Endothelial cell (in vitro differentiated cells): Measurements from ENCODE around the gene GALNT1. TPM values are rescaled to one million over a fixed set of nuclear protein-coding genes. Genes with fewer than 3 reads are reported as not detected.
A peak's percentile ranks its signal among the peaks of the same experiment; 100 is the strongest.

Experiments
- DNase-seq: peaks from one replicate; pipeline ENCODE4 v3.0.0; 2021; ENCODE audit warnings: low spot score
- H3K27ac Mint-ChIP-seq: one replicate; pipeline ENCODE4 v1.8.0; 2021; ENCODE audit warnings: mixed read lengths, inconsistent platforms; ENCODE audit not compliant: unreplicated experiment
- H3K27me3 Mint-ChIP-seq: one replicate; pipeline ENCODE4 v1.8.0; 2021; ENCODE audit warnings: mild to moderate bottlenecking, moderate library complexity, mixed read lengths, inconsistent platforms; ENCODE audit not compliant: unreplicated experiment
- H3K36me3 Mint-ChIP-seq: one replicate; pipeline ENCODE4 v1.8.0; 2021; ENCODE audit warnings: mild to moderate bottlenecking, low read depth, mixed read lengths, inconsistent platforms; ENCODE audit not compliant: unreplicated experiment
- H3K4me1 Mint-ChIP-seq: one replicate; pipeline ENCODE4 v1.8.0; 2021; ENCODE audit warnings: mild to moderate bottlenecking, mixed read lengths, inconsistent platforms; ENCODE audit not compliant: unreplicated experiment
- H3K4me3 Mint-ChIP-seq: one replicate; pipeline ENCODE4 v1.8.0; 2021; ENCODE audit warnings: mild to moderate bottlenecking, mixed read lengths, inconsistent platforms; ENCODE audit not compliant: unreplicated experiment
- H3K9me3 Mint-ChIP-seq: one replicate; pipeline ENCODE4 v1.8.0; 2021; ENCODE audit warnings: mixed read lengths, inconsistent platforms; ENCODE audit not compliant: unreplicated experiment
- total RNA-seq: library from RNA; stranded (reverse); fragmentation: NEBNext Ultra II Directional; extraction: Animal tissue kit (Norgen Biotek cat#: 25700); gene quantifications from one replicate; pipeline ENCODE4 v1.2.1, GENCODE V29; 2021; ENCODE audit not compliant: unreplicated experiment
- TF ChIP-seq, protein P1 (sequence below): fragments of 200-600 bp; sonication (generic); IDR thresholded peaks from one replicate; pipeline ENCODE4 v1.5.0; 2021; ENCODE audit warnings: antibody characterized with exemption; ENCODE audit not compliant: unreplicated experiment

GALNT1 gene
- total RNA-seq, 1 donor from 2014 or later: 174 TPM

DNA sequence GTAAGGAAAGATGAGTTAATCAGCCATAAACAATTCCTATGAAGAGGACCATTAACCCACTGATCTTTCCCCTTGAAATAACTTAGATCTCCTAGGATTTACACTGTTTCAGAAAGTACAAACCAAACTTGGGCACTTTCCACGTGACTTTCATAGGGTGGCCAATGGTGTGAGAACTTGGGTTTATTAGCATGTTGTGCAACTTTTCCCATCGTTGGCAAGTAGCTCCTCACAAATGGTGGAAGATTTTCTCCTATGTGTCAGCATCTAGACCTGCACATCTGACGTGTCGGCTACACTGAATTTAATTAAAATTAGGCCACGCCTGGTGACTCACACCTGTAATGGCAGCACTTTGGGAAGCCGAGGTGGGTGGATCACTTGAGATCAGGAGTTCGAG lies 116.3 kb downstream of the GALNT1 start:
- TF ChIP-seq, protein P1, sequence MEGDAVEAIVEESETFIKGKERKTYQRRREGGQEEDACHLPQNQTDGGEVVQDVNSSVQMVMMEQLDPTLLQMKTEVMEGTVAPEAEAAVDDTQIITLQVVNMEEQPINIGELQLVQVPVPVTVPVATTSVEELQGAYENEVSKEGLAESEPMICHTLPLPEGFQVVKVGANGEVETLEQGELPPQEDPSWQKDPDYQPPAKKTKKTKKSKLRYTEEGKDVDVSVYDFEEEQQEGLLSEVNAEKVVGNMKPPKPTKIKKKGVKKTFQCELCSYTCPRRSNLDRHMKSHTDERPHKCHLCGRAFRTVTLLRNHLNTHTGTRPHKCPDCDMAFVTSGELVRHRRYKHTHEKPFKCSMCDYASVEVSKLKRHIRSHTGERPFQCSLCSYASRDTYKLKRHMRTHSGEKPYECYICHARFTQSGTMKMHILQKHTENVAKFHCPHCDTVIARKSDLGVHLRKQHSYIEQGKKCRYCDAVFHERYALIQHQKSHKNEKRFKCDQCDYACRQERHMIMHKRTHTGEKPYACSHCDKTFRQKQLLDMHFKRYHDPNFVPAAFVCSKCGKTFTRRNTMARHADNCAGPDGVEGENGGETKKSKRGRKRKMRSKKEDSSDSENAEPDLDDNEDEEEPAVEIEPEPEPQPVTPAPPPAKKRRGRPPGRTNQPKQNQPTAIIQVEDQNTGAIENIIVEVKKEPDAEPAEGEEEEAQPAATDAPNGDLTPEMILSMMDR: no peak
- DNase-seq: no peak
- Mint-ChIP-seq H3K36me3 (peaks cover 6% of the 10 kb centered on the region), H3K9me3 (no peaks in the 10 kb centered on the region), H3K27me3 (no peaks in the 10 kb centered on the region), H3K27ac (no peak overlapping the region), H3K4me1 (peaks cover 4% of the 10 kb centered on the region), H3K4me3 (no peak overlapping the region)

DNA sequence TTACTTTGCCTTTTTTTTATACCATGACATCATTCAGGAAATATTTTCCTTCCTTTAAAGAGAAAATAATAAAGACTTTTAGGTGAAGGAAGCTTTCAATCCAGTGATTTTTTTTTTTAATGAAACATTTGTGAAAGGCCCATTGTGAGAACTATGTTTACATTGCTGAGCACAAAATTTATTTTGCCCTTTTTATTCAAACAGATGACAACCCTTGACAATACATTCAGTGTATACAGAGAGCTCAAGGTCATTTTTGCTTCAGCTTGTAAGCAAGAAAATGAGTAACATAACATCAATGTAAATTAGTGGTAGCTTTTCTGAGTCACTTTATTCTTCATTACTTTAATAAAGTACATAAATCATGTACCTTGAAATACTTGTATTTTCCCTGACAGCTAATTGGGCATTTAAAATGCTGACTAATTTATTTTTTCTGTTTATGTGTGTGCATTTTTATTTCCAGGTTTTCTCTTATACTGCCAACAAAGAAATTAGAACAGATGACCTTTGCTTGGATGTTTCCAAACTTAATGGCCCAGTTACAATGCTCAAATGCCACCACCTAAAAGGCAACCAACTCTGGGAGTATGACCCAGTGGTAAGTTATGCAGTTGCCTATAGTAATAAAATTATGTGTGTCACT lies 121.6 kb downstream of the GALNT1 start:
- peak overlapping the region; percentile 69 for H3K27ac Mint-ChIP-seq

DNA sequence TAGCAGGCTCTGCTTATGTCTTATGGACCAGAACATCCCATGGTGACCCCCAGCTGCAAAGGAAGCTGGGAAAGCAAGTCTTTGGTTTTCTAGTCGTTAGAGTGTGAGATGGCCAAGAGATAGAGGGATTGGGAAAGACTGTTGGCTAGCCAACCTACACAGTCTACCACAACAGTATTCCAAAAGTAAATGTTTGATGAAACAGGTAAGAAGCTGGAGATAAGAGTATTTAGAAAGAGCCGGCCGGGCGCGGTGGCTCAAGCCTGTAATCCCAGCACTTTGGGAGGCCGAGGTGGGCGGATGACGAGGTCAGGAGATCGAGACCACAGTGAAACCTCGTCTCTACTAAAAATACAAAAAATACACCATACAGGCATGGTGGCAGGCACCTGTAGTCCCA lies 124.4 kb downstream of the GALNT1 start:
- TF ChIP-seq, protein P1: no peak
- no peak overlapping the region for H3K27ac Mint-ChIP-seq
- H3K4me1 Mint-ChIP-seq: peaks cover 37% of the 10 kb centered on the region
- no peak for DNase-seq
- H3K9me3 Mint-ChIP-seq: no peaks in the 10 kb centered on the region
- no peak overlapping the region for H3K4me3 Mint-ChIP-seq
- peaks cover 5% of the 10 kb centered on the region for H3K36me3 Mint-ChIP-seq
- H3K27me3 Mint-ChIP-seq: peaks cover 1% of the 10 kb centered on the region

More for the DNA sequence above, 121.6 kb downstream of the GALNT1 start:
- TF ChIP-seq, protein P1: no peak
- peaks cover 1% of the 10 kb centered on the region for H3K27me3 Mint-ChIP-seq
- peaks cover 11% of the 10 kb centered on the region for H3K36me3 Mint-ChIP-seq
- H3K4me1 Mint-ChIP-seq: peaks cover 15% of the 10 kb centered on the region
- H3K9me3 Mint-ChIP-seq: no peaks in the 10 kb centered on the region
- no peak overlapping the region for H3K4me3 Mint-ChIP-seq
- no peak for DNase-seq

GRCh38 chr18:35707247-35707646 lies 125.7 kb downstream of the GALNT1 start:
- Mint-ChIP-seq H3K4me3 (no peak overlapping the region), H3K27ac (peak overlapping the region; percentile 64), H3K36me3 (peaks cover 12% of the 10 kb centered on the region), H3K4me1 (peaks cover 48% of the 10 kb centered on the region), H3K27me3 (peaks cover 1% of the 10 kb centered on the region), H3K9me3 (no peaks in the 10 kb centered on the region)
- TF ChIP-seq, protein P1: no peak
- DNase-seq: no peak

- H3K27me3 Mint-ChIP-seq: peaks cover 1% of the 10 kb centered on the region
- no peaks in the 10 kb centered on the region for H3K9me3 Mint-ChIP-seq
- no peak for DNase-seq
- peaks cover 50% of the 10 kb centered on the region for H3K4me1 Mint-ChIP-seq
- H3K27ac Mint-ChIP-seq: no peak overlapping the region
- TF ChIP-seq, protein P1: no peak
- H3K36me3 Mint-ChIP-seq: peaks cover 16% of the 10 kb centered on the region
- no peak overlapping the region for H3K4me3 Mint-ChIP-seq
These were observed 126.1 kb downstream of the GALNT1 start for GRCh38 chr18:35707674-35708073.
